ENCODE results near the gene CDCA3. TPM values are rescaled to one million over a fixed set of nuclear protein-coding genes. Genes with fewer than 3 reads are reported as not detected.

Gene CDCA3
- total and polyA plus RNA-seq, 4 donors = 1.3 to 4.1 (median 2.8) TPM

GRCh38 chr12:6828781-6829535, 22.1 kb downstream of the CDCA3 start:
- WGBS, 2 donors = 0 to 1% methylated on average over 59 to 71 of the region's 71 CpGs
- peak; percentile 40 to 69 (median 61) for DNase-seq

GRCh38 chr12:6827982-6828780, 22.9 kb downstream of the CDCA3 start, which contains the start of gene P3H3:
P3H3 (plus strand) TSS chr12:6828407; CDS start chr12:6828441, 34 bp downstream.
- Histone ChIP-seq H3K4me3 (peak within 1 kb of the TSS; percentile 60), H3K36me3 (ENCODE audit: control insufficient read depth in 4 of 4, insufficient read depth in 4 of 4, low read length in 4 of 4) (peaks cover 0 to 6% (median 3%) of the 10 kb centered on the region in 4 donors), H3K4me1 (ENCODE audit: control insufficient read depth in 5 of 5, insufficient read depth in 5 of 5, low read length in 5 of 5) (peaks cover 0 to 29% (median 5%) of the 10 kb centered on the region in 5 donors), H3K9me3 (ENCODE audit: control insufficient read depth in 4 of 4, insufficient read depth in 3 of 4, low read length in 3 of 4) (no peaks in the 10 kb centered on the region), H3K9ac (ENCODE audit: insufficient read depth in 1 of 2, low read length in 2 of 2) (peak within 1 kb of the TSS; percentile 49 to 55), H3K27me3 (ENCODE audit: control insufficient read depth in 3 of 3, insufficient read depth in 3 of 3, low read length in 2 of 3) (peaks cover 0 to 5% (median 0%) of the 10 kb centered on the region in 3 donors), H3K27ac (ENCODE audit: low read depth in 1 of 2, low read length in 1 of 2) (peak within 1 kb of the TSS; percentile 62 to 77)
- ATAC-seq (ENCODE audit: insufficient read depth, low FRiP score) = no peak
- DNase-seq = peak; percentile 70 to 82 (median 75)
- WGBS, 2 donors = 1 to 2% methylated on average over 34 to 60 of the region's 60 CpGs
- no peak for TF ChIP-seq CTCF (IDR thresholded peaks at IDR 0.05; ENCODE audit: control extremely low read depth, extremely low read depth)

More at GRCh38 chr12:6828781-6829535, 22.1 kb downstream of the CDCA3 start:
- Histone ChIP-seq H3K9ac (ENCODE audit: insufficient read depth in 1 of 2, low read length in 2 of 2) (peak overlapping the region; percentile 49 to 55), H3K27me3 (ENCODE audit: control insufficient read depth in 3 of 3, insufficient read depth in 3 of 3, low read length in 2 of 3) (peaks cover 0 to 5% (median 0%) of the 10 kb centered on the region in 3 donors), H3K4me3 (peak overlapping the region; percentile 60), H3K36me3 (ENCODE audit: control insufficient read depth in 4 of 4, insufficient read depth in 4 of 4, low read length in 4 of 4) (peaks cover 0 to 8% (median 5%) of the 10 kb centered on the region in 4 donors), H3K9me3 (ENCODE audit: control insufficient read depth in 4 of 4, insufficient read depth in 3 of 4, low read length in 3 of 4) (no peaks in the 10 kb centered on the region), H3K4me1 (ENCODE audit: control insufficient read depth in 5 of 5, insufficient read depth in 5 of 5, low read length in 5 of 5) (peaks cover 0 to 29% (median 5%) of the 10 kb centered on the region in 5 donors), H3K27ac (ENCODE audit: low read depth in 1 of 2, low read length in 1 of 2) (peak overlapping the region; percentile 62 to 77)
- no peak for ATAC-seq (ENCODE audit: insufficient read depth, low FRiP score)
- TF ChIP-seq CTCF (IDR thresholded peaks at IDR 0.05; ENCODE audit: control extremely low read depth, extremely low read depth) = no peak

GRCh38 chr12:6827437-6827911, 23.6 kb downstream of the CDCA3 start:
- no peaks in the 10 kb centered on the region for H3K9me3 ChIP-seq (ENCODE audit: control insufficient read depth in 4 of 4, insufficient read depth in 3 of 4, low read length in 3 of 4)
- H3K4me1 ChIP-seq (ENCODE audit: control insufficient read depth in 5 of 5, insufficient read depth in 5 of 5, low read length in 5 of 5) = peaks cover 0 to 29% (median 5%) of the 10 kb centered on the region in 5 donors
- peaks cover 0 to 6% (median 3%) of the 10 kb centered on the region in 4 donors for H3K36me3 ChIP-seq (ENCODE audit: control insufficient read depth in 4 of 4, insufficient read depth in 4 of 4, low read length in 4 of 4)
- H3K27ac ChIP-seq (ENCODE audit: low read depth in 1 of 2, low read length in 1 of 2) = no peak overlapping the region
- H3K9ac ChIP-seq (ENCODE audit: insufficient read depth in 1 of 2, low read length in 2 of 2) = peak overlapping the region in 1 of 2 donors; percentile 16
- WGBS, 2 donors = 12 to 15% methylated on average over 8 of the region's 8 CpGs
- DNase-seq = peak; percentile 82 to 88 (median 85)
- no peak for TF ChIP-seq CTCF (IDR thresholded peaks at IDR 0.05; ENCODE audit: control extremely low read depth, extremely low read depth)
- ATAC-seq (ENCODE audit: insufficient read depth, low FRiP score) = no peak
- H3K4me3 ChIP-seq = no peak overlapping the region
- H3K27me3 ChIP-seq (ENCODE audit: control insufficient read depth in 3 of 3, insufficient read depth in 3 of 3, low read length in 2 of 3) = peaks cover 0 to 6% (median 0%) of the 10 kb centered on the region in 3 donors
